ENCODE measurements around the gene XAGE3.

The XAGE3 gene

GRCh38 chrX:52830551-52830950, 37.3 kb downstream of the XAGE3 start:
- no peak for DNase-seq

DNA sequence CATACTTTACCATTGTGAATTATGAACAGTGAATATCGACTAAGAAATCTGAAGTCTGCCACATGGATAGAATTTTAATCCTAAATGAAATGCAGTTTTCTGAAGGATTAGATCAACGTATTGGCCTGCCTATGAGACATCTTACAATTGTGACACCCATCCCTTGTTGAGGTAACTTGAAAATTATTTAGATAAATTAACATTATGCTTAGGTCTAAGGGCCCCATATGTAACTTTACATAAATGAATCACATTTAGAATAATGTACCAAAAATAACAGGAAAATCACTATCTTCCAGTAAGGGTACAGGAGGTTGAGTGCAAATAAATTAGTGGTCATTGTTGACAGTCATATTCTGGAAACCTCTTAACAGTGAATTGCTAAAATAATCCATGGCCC, 43.3 kb downstream of the XAGE3 start:
- DNase-seq, result no peak

GRCh38 chrX:52821079-52821760, 46.7 kb downstream of the XAGE3 start:
- no peak for DNase-seq

GRCh38 chrX:52819788-52820187, 48.1 kb downstream of the XAGE3 start:
- DNase-seq, result no peak

All from AML-193 (cell line).